Mesenteric fat pad (tissue), 1 donor: ENCODE results near the gene CCBE1. TPM values are rescaled to one million over a fixed set of nuclear protein-coding genes. Genes with fewer than 3 reads are reported as not detected.

ENCODE experiments used
- DNase-seq: peaks from one replicate; pipeline ENCODE4 v3.0.0-alpha.2; 2020; ENCODE audit warnings: low spot score
- total RNA-seq: library from RNA; stranded (reverse); fragmentation: NEBNext Ultra II Directional; extraction: Animal tissue kit (Norgen Biotek cat#: 25700); gene quantifications from one replicate; pipeline ENCODE4 v1.2.1, GENCODE V29; 2021
- donor health status: DM: yes; HTN: yes; CAD: no.

CCBE1 gene
- total RNA-seq, 1 donor from 2014 or later, result 2.3 TPM

DNA sequence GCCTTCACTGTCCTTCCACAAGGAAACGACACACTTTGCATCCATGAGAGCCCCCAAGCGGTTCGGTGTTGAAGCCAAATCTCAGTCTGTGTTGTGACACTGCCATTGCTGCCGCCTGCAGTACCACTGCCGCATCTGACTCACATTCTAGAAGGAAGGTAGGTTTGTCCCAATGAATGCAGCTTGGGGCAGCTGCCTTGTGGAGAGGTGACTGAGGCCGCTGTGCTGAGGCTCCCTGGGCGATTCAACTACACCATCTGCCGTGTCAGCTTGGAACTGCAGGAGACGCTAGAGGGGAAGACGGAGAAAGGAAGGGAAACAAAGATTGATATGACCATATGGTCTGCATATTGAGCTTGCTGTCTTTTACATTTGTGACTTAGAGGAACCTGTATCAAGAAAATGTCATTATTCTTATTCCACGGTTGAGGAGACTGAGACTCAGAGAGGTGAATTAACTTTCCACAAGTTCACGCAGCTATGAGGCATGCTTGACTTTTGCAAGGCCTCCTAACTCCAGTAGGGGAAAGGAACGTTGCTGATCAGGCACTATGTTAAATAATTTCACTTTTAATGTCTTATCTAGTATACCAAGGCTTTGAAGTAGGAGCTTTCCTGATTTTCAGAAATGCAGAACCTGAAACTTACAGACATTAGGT, 294.7 kb downstream of the CCBE1 start:
- no peak for DNase-seq

DNA sequence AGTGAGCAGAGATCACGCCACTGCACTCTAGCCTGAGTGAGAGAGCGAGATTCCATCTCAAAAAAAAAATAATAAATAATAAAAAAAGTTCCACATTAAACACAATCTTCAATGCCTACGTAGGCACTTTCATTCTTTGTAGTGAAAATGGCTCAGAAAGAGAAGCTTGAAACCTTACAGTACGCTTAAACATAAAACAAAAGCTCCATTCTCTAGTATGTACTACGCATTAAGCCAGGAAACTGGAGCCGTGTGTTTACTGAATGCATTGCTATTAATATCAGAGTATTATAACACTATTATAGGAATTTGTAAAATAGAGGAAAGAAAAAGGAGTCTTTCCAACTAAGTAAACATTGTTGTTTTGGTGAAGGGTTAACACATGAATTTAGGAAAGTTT, 296.8 kb downstream of the CCBE1 start:
- DNase-seq, result no peak

DNA sequence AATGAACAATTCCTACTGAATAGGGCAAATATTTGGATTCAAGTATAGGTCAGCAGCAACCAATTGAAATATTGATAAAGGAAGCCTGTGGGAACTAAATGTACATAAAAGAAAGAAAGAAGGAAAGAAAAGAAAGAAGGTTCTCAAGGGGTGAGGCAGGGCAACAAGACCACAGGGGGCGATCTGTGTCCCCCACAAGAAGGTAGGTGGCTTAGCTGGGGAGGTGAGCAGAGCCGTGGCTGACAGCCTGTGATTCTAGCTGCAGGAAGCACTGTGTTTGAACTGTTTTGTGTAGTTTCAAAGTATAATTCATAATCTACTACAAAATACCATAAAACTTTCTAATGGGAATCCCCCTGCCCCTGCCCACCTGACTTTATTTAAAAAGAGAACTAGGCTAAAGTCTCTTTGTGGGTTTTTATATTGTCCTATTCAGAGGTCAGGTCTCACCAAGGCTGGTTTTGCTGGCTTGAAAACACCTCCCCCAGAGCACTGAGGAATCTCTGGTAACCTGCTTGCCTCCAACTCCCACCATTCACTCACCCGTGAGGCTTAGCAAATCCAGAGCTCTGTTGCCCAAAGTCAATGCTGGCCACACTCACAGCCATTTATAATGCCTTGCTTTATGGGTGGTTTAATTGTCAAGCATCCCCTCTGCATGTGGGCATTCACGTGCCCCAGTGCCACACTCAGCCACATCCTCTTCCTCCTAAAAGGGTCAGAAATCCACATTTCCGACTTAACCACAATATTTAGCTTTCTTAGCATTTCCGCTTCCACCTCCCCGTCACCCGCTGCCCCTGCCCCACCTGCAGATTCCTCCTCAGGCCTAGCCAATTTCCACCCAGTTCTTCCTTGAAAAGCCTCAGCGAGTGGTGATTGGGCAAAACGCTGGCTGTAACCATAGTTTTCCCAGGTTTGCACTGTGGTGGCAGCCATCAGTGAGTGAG, 301.7 kb downstream of the CCBE1 start:
- DNase-seq, result no peak

DNA sequence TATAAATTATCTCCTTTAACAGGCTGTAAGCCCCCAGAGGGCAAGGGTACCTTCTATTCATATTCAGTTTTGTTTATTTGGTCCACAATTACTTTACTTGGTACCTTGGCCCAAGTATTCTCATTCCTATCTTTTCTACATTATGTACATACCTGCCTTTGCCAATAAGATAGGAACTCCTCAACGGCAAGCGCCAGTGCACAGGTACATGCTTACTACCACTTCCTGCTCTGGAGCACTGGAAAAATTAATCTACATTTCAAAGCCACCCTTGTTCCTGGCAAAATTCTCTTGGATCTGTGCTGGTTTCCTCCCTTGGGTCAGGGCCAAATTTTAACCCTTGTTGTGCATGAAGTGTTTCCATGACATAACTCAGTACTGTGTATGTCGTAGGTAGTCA, 303.8 kb downstream of the CCBE1 start:
- DNase-seq, result no peak

DNA sequence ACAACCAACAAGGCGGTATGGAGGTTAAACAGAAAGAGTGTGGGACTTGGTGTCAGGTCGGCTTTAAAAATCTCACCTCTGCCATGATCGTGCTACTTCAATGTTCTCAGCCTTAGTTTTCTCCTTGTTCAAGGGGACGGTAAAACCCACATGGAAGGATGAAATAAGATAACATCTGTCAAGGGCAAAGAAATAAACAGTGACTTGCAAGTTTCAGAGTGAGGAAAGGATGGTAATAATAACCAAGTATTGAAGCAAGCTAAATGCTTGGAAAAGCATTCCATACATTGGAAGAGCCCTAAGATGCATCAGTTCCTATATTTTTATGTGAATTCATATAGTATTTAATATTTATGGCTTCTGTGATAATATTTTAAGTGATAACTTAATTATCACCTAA, 308.4 kb downstream of the CCBE1 start:
- DNase-seq, result no peak

DNA sequence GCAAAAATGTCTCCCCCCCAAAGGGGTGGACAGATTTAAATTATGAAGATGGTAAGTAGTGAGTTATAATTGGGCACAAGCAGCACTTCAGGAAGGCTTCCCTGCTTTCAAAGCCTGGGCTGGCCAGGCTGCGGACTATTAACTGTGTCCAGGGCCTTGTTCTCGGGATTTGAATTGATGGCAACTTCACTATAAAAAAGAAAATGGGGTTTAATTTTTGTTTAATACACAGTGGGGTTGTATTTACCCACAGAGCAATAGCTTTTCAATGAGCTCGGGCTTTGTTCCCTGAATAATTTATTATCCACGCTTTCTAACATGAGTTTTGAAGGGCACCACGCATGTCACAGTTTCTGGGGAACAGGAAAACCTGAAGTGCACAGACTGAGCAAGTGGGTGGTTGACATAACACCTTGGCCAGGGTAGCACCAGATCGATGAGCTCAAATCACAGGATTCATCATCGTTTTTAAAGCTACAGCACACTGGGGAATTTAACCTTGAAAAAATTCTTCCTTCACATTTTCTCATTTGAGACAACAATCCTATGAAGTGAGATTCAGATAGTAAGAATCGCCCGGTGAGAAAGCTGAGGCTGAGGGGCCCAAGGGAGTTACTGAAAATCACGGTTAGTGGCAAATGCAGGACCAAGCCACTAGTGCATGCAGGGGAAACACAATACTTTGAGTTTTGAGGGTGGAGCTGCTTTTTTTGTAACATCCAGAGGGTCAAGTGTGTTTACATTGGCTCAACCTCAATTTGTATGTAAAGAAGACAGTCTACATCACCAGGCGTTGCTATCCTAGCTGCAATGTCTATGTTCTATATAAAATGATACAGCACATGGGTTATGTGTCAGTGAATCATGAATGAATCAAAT, 309.3 kb downstream of the CCBE1 start:
- DNase-seq, result no peak

DNA sequence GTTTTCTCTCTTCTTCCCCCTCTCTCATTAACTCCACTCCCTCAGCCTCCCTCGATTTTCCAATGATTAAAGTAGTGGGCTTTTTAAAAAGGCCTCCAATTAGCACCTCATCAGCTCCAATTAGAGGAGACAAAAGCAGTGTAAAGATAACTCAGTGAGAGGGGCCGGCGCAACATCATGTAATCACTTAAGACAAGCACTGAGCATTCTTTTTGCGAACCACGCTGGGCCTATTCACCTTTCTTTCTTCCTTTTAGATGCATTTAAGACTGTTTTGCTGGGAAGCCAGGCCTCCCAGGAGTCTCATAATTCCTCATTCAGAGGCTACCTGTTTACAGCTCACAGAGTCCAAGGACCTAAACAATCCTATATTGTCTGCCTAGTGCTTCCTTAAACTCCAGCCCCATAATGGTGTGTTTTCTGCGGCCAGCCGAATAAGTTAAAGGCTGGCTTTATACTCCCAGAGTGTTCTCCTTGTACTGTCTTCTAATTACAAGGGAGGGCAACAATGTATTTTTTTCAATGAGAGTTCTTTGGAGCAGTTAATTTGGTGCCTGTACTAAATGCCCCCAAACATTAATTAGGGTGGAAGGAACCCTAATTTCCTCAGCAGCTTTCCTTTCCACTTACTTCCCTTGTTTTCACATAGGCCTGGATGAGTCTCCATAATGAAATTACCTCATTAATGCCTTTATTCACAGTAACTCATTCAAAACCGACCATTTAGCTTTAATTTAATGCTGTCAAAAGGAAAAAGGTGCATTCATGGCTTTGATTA, 310.1 kb downstream of the CCBE1 start:
- no peak for DNase-seq

DNA sequence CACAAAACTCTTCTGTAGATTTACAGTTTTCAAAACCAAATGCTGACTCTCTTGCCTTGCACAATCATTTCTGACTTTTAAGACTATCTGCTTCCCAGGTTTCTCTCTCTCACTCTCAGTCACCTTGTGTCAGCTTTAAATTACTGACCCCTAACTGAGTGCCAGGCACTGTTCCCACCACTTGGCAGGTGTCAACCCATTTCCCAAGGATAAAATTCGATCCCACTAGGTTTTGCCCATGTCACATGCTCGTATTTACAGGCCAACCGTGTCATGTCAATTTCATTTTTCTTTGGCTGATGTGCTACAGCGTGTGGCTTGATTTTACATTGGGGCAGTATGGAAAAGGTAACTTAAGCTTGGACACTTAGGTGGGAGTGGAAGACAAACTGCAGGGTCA, 312.0 kb downstream of the CCBE1 start:
- no peak for DNase-seq

DNA sequence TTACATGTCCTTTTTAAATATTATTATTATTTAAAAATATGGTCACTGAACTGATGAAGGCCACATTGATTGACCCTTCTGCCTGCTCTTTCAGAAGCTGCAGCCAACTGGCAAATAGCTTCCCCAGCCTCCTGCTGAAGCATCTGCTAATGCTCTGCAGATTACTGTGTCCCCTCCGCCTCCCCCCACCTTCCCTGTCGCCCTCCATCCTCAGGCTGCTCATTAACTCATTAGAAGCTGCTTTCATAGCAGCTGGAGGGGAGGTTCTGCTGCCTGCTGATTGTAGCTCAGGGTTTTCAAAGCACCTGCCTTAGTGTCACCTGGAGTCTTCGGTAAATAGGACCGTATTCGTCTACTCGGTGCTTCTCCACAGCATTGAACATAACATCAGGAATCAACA, 313.4 kb downstream of the CCBE1 start:
- no peak for DNase-seq

DNA sequence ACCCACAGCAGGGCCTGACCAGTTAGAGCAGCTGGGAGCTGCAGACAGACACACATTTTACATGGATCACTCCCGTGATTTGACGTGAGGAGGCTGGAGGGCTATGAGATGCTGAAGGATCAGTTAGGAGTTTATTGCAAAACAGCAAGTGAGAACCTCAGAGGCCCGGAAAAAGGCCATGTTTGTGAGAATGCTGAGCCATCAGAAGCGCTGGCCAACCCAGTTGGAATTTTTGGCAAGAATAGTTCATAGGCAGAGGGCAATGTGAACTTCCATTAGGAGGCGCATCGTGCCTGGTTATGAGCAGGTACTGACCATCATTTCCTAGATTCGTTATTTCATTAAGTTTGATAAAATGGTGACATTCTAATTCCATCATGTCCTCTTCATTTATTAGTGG, 314.8 kb downstream of the CCBE1 start:
- DNase-seq, result no peak

DNA sequence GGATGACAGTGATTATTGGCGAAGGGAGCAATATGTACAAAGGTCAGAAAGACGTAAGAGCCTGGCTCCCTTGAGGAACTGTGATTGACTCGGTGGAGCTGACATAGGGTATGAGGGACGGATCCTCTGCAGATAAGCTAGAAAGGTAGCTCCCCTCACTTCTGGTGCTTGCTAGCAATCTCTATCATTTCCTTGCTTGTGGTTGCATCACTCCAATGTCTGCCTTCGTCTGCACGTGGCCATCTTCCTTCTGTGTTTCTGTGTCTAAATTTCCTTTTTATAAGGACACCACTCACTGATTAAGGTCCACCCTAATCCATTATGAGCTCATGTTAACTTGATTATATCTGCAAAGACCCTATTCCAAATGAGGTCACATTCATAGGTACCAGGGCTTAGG, 315.3 kb downstream of the CCBE1 start:
- DNase-seq, result no peak

Other genes with a start within 250 kb of the CCBE1 start
- 0.87 TPM for gene PMAIP1, start 202.6 kb upstream of the CCBE1 start, total RNA-seq